ENCODE data around the gene NUP188. TPM values are rescaled to one million over a fixed set of nuclear protein-coding genes. Genes with fewer than 3 reads are reported as not detected.
A peak's percentile ranks its signal among the peaks of the same experiment; 100 is the strongest.

Gene NUP188
- total and polyA plus RNA-seq, 4 donors = 6.9 to 34.7 (median 19.2) TPM

DNA sequence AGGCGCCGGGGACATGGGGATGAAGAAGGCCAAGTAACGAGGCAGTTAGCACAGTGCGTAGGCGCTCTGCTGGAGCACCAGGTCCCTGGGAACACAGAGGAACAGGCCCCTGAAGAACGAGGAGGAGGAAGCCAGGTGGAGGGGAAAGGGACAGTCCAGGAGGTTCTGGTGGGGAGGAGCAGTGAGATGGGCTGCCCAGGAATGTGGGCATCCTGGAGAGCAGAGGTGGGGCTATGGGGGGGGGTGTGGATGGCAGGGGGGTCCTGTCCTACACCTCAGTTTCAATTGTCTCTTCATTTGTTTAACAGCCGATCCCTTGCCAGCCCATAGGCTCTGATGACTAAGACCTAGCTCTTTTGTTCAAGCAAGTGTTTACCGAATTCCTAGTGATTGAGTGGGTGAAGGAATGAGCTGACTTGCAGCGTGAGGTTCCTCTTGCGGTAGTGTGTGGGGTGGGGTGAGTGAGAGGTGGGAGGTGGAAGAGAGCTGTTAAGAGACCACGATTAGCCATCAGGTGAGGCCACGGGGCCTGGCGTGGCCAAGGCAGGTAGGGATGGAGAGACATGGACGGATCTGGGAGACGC lies 35.1 kb upstream of the NUP188 start:
- WGBS = 85% methylated on average over 15 of the region's 15 CpGs
- no peaks in the 10 kb centered on the region for H3K9me3 ChIP-seq (ENCODE audit: control insufficient read depth in 4 of 4, low read length in 3 of 4)
- no peak overlapping the region for H3K9ac ChIP-seq (ENCODE audit: low read depth in 1 of 2, low read length in 2 of 2)
- H3K4me1 ChIP-seq (ENCODE audit: control insufficient read depth in 4 of 4, insufficient read depth in 4 of 4, low read length in 3 of 4) = peaks cover 3 to 45% (median 27%) of the 10 kb centered on the region in 4 donors
- no peak overlapping the region for H3K4me3 ChIP-seq (ENCODE audit: low read depth in 1 of 3, low read length in 3 of 3)
- H3K27ac ChIP-seq (ENCODE audit: low read depth in 1 of 2, low read length in 2 of 2) = peak overlapping the region; percentile 34 to 54
- TF ChIP-seq RAD21 (IDR thresholded peaks at IDR 0.05) (no peak), RXRA (IDR thresholded peaks at IDR 0.05) (no peak), HNF4A (conservative IDR thresholded peaks at IDR 0.05) (no peak), ZBTB33 (IDR thresholded peaks at IDR 0.05) (no peak), SP1 (IDR thresholded peaks at IDR 0.05) (no peak), FOXA2 (IDR thresholded peaks at IDR 0.05) (no peak), JUND (IDR thresholded peaks at IDR 0.05) (no peak), EGR1 (IDR thresholded peaks at IDR 0.05; ENCODE audit: low read depth in 2 of 2) (no peak), GABPA (IDR thresholded peaks at IDR 0.05 in 1 of 2, conservative IDR thresholded peaks at IDR 0.05 in 1 of 2) (no peak), REST (IDR thresholded peaks at IDR 0.05) (no peak), MAX (IDR thresholded peaks at IDR 0.05) (no peak), FOXA1 (IDR thresholded peaks at IDR 0.05) (no peak), ATF3 (IDR thresholded peaks at IDR 0.05) (no peak), CTCF (IDR thresholded peaks at IDR 0.05; ENCODE audit: low read depth, low read length, missing input control) (no peak), TAF1 (conservative IDR thresholded peaks at IDR 0.05) (no peak)
- no peaks in the 10 kb centered on the region for H3K27me3 ChIP-seq (ENCODE audit: control insufficient read depth in 4 of 4, insufficient read depth in 4 of 4, low read length in 3 of 4)
- peaks cover 6 to 33% (median 25%) of the 10 kb centered on the region in 4 donors for H3K36me3 ChIP-seq (ENCODE audit: control insufficient read depth in 4 of 4, insufficient read depth in 3 of 4, low read depth in 1 of 4, low read length in 3 of 4)
- no peak for DNase-seq (ENCODE audit: low spot score)

Measured in liver (tissue), 9 donors.